ENCODE measurements around the gene ZNF254.
"Not testable (repeated sequence)": the region's sequence is repeated elsewhere in the genome, so short reads cannot be mapped to it uniquely, and the experiment has no call there.

The ZNF254 gene

GRCh38 chr19:24072720-24073119, 14.3 kb upstream of the ZNF254 start:
- no peak for DNase-seq

GRCh38 chr19:24073807-24074206, 13.2 kb upstream of the ZNF254 start:
- no peak for DNase-seq

- no peak for DNase-seq
Measured at GRCh38 chr19:24074720-24075454, 12.1 kb upstream of the ZNF254 start.

- DNase-seq, result not testable (repeated sequence)
Measured at GRCh38 chr19:24075530-24075929, 11.5 kb upstream of the ZNF254 start.

GRCh38 chr19:24078680-24079079, 8.3 kb upstream of the ZNF254 start:
- no peak for DNase-seq

GRCh38 chr19:24081056-24081455, 5.9 kb upstream of the ZNF254 start:
- no peak for DNase-seq

GRCh38 chr19:24098359-24098758, 11.4 kb downstream of the ZNF254 start:
- DNase-seq, result no peak

GRCh38 chr19:24099829-24100228, 12.8 kb downstream of the ZNF254 start:
- DNase-seq, result no peak

GRCh38 chr19:24100597-24100996, 13.6 kb downstream of the ZNF254 start:
- DNase-seq, result not testable (repeated sequence)

GRCh38 chr19:24101459-24102115, 14.6 kb downstream of the ZNF254 start:
- no peak for DNase-seq

GRCh38 chr19:24127601-24128000, 40.6 kb downstream of the ZNF254 start:
- DNase-seq, result no peak

GRCh38 chr19:24140099-24140498, 53.1 kb downstream of the ZNF254 start:
- DNase-seq, result no peak

GRCh38 chr19:24140591-24140990, 53.6 kb downstream of the ZNF254 start:
- DNase-seq, result no peak

- DNase-seq, result no peak
Measured at GRCh38 chr19:24141612-24142011, 54.6 kb downstream of the ZNF254 start.

GRCh38 chr19:24142771-24143170, 55.8 kb downstream of the ZNF254 start:
- no peak for DNase-seq

- no peak for DNase-seq
Measured at GRCh38 chr19:24159707-24160106, 72.7 kb downstream of the ZNF254 start.

GRCh38 chr19:24166055-24166454, 79.1 kb downstream of the ZNF254 start:
- no peak for DNase-seq

- DNase-seq, result no peak
Measured at GRCh38 chr19:24173882-24174281, 86.9 kb downstream of the ZNF254 start.

GRCh38 chr19:24177686-24178085, 90.7 kb downstream of the ZNF254 start:
- DNase-seq, result no peak

GRCh38 chr19:24178207-24178606, 91.2 kb downstream of the ZNF254 start:
- no peak for DNase-seq

All from CD4-positive, alpha-beta T cell treated with Interleukin-6 for 4 hours (primary cell).